ENCODE data around the gene GPR157.

GPR157 gene

GRCh38 chr1:9084906-9085305 is 44.0 kb downstream of the GPR157 start:
- DNase-seq (ENCODE audit: low spot score): no peak
- ATAC-seq (ENCODE audit: low read depth): peak; percentile 52
- no peak for TF ChIP-seq CTCF (IDR thresholded peaks at IDR 0.05; ENCODE audit: poor library complexity, severe bottlenecking)
- Histone ChIP-seq H3K27ac (ENCODE audit: poor library complexity, severe bottlenecking) (peak overlapping the region; percentile 61), H3K9me3 (ENCODE audit: severe bottlenecking) (no peaks in the 10 kb centered on the region), H3K4me3 (ENCODE audit: severe bottlenecking) (no peak overlapping the region), H3K27me3 (ENCODE audit: insufficient read depth, poor library complexity, severe bottlenecking) (no peaks in the 10 kb centered on the region), H3K36me3 (ENCODE audit: low read depth) (no peaks in the 10 kb centered on the region), H3K4me1 (ENCODE audit: insufficient read depth, poor library complexity, severe bottlenecking) (peaks cover 28% of the 10 kb centered on the region)

DNA sequence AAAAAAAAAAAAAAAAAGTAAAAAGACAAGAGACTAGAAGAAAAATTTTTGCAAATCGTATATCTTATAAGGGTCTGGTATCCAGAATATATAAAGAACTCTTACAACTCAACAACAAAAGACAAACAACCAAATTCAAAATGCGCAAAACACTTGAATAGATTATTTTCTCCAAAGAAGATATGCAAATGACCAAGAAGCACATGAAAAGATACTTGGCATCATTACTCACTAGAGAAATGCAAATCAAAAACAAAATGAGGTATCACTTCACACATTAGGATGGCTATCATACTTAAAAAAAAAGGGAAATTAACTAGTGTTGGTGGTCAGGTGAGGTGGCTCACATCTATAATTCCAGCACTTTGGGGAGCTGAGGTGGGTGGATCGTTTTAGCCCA is 47.4 kb downstream of the GPR157 start:
- H3K27ac ChIP-seq (ENCODE audit: poor library complexity, severe bottlenecking): peak overlapping the region; percentile 70

DNA sequence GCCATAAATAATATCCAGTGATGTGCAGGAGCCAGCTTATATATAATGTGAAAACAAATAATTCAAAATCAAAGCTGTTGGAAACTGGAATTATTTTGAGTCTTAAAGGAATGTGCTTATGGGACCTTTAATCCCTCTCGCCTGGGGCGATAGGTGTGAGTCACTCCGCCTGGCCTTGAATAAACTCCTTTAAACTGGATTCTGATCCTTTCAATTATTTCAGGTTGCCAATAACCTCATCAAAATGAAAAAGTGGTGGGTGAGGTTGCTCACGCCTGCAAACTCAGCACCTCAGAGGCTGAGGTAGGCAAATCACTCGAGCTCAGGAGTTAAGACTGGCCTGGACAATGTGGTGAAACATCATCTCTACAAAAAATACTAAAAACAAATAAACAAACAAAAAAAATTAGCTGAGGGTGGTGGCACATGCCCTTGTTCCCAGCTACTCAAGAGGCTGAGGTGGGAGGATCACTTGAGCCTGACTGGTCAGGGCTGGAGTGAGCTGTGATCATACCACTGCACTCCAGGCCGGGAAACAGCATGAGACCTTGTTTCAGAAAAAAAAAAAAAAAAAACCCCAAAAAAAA is 48.1 kb downstream of the GPR157 start:
- H3K4me1 ChIP-seq (ENCODE audit: insufficient read depth, poor library complexity, severe bottlenecking): peaks cover 45% of the 10 kb centered on the region
- H3K27me3 ChIP-seq (ENCODE audit: insufficient read depth, poor library complexity, severe bottlenecking): no peaks in the 10 kb centered on the region
- no peak overlapping the region for H3K4me3 ChIP-seq (ENCODE audit: severe bottlenecking)
- H3K9me3 ChIP-seq (ENCODE audit: severe bottlenecking): no peaks in the 10 kb centered on the region
- DNase-seq (ENCODE audit: low spot score): no peak
- no peaks in the 10 kb centered on the region for H3K36me3 ChIP-seq (ENCODE audit: low read depth)
- peak overlapping the region; percentile 70 for H3K27ac ChIP-seq (ENCODE audit: poor library complexity, severe bottlenecking)
- peak; percentile 69 for ATAC-seq (ENCODE audit: low read depth)
- no peak for TF ChIP-seq CTCF (IDR thresholded peaks at IDR 0.05; ENCODE audit: poor library complexity, severe bottlenecking)

More for the DNA sequence above, 47.4 kb downstream of the GPR157 start:
- TF ChIP-seq CTCF (IDR thresholded peaks at IDR 0.05; ENCODE audit: poor library complexity, severe bottlenecking): no peak
- peaks cover 47% of the 10 kb centered on the region for H3K4me1 ChIP-seq (ENCODE audit: insufficient read depth, poor library complexity, severe bottlenecking)
- no peaks in the 10 kb centered on the region for H3K36me3 ChIP-seq (ENCODE audit: low read depth)
- no peaks in the 10 kb centered on the region for H3K27me3 ChIP-seq (ENCODE audit: insufficient read depth, poor library complexity, severe bottlenecking)
- H3K9me3 ChIP-seq (ENCODE audit: severe bottlenecking): no peaks in the 10 kb centered on the region
- ATAC-seq (ENCODE audit: low read depth) (no peak), DNase-seq (ENCODE audit: low spot score) (no peak)
- H3K4me3 ChIP-seq (ENCODE audit: severe bottlenecking): no peak overlapping the region

GRCh38 chr1:9079988-9080704 is 48.8 kb downstream of the GPR157 start:
- Histone ChIP-seq H3K4me1 (ENCODE audit: insufficient read depth, poor library complexity, severe bottlenecking) (peaks cover 43% of the 10 kb centered on the region), H3K4me3 (ENCODE audit: severe bottlenecking) (no peak overlapping the region), H3K36me3 (ENCODE audit: low read depth) (no peaks in the 10 kb centered on the region), H3K27me3 (ENCODE audit: insufficient read depth, poor library complexity, severe bottlenecking) (no peaks in the 10 kb centered on the region), H3K27ac (ENCODE audit: poor library complexity, severe bottlenecking) (peak overlapping the region; percentile 70), H3K9me3 (ENCODE audit: severe bottlenecking) (no peaks in the 10 kb centered on the region)
- no peak for TF ChIP-seq CTCF (IDR thresholded peaks at IDR 0.05; ENCODE audit: poor library complexity, severe bottlenecking)
- no peak for DNase-seq (ENCODE audit: low spot score)
- ATAC-seq (ENCODE audit: low read depth): no peak

Data from RWPE2 (cell line).